ENCODE measurements around the gene ARMC2. TPM values are rescaled to one million over a fixed set of nuclear protein-coding genes. Genes with fewer than 3 reads are reported as not detected.

Gene ARMC2
- total RNA-seq, 1 donor from 2014 or later: 2.9 TPM

- Mint-ChIP-seq H3K4me3 (no peak overlapping the region), H3K36me3 (no peaks in the 10 kb centered on the region), H3K9me3 (no peaks in the 10 kb centered on the region), H3K27me3 (ENCODE audit: insufficient read depth, low read depth) (no peaks in the 10 kb centered on the region), H3K27ac (no peak overlapping the region), H3K4me1 (no peaks in the 10 kb centered on the region)
- Histone ChIP-seq H3K9me3 (ENCODE audit: low read depth) (no peaks in the 10 kb centered on the region), H4K20me1 (ENCODE audit: low read depth) (no peaks in the 10 kb centered on the region), H3K27ac (no peak overlapping the region), H3K36me3 (peaks cover under 1% of the 10 kb centered on the region), H3F3A (ENCODE audit: low read depth) (no peaks in the 10 kb centered on the region), H2AFZ (replicated peaks) (no peak overlapping the region), H3K4me3 (no peak overlapping the region), H3K4me2 (no peak overlapping the region), H3K9ac (no peak overlapping the region), H3K79me2 (ENCODE audit: low read depth) (peaks cover 11% of the 10 kb centered on the region), H3K27me3 (no peaks in the 10 kb centered on the region), H3K4me1 (no peaks in the 10 kb centered on the region)
- TF ChIP-seq CTCF (IDR thresholded peaks at IDR 0.05) (no peak), EZH2phosphoT487 (IDR thresholded peaks at IDR 0.05) (no peak), EZH2 (IDR thresholded peaks at IDR 0.05) (no peak)
- no peak for DNase-seq (ENCODE audit: low spot score)
These were observed 150.3 kb downstream of the ARMC2 start for GRCh38 chr6:108998485-108998884.

GRCh38 chr6:108999428-108999827, 151.2 kb downstream of the ARMC2 start:
- no peaks in the 10 kb centered on the region for H4K20me1 ChIP-seq (ENCODE audit: low read depth)
- Mint-ChIP-seq H3K36me3 (no peaks in the 10 kb centered on the region), H3K27me3 (ENCODE audit: insufficient read depth, low read depth) (no peaks in the 10 kb centered on the region), H3K4me3 (no peak overlapping the region), H3K27ac (no peak overlapping the region), H3K4me1 (no peaks in the 10 kb centered on the region), H3K9me3 (no peaks in the 10 kb centered on the region)
- H3K9me3 ChIP-seq (ENCODE audit: low read depth): no peaks in the 10 kb centered on the region
- no peaks in the 10 kb centered on the region for H3K36me3 ChIP-seq
- no peak overlapping the region for H3K27ac ChIP-seq
- no peak overlapping the region for H3K4me2 ChIP-seq
- no peak for DNase-seq (ENCODE audit: low spot score)
- H3K4me3 ChIP-seq: no peak overlapping the region
- no peak overlapping the region for H3K9ac ChIP-seq
- no peaks in the 10 kb centered on the region for H3K27me3 ChIP-seq
- H3K4me1 ChIP-seq: no peaks in the 10 kb centered on the region
- no peak for TF ChIP-seq EZH2phosphoT487 (IDR thresholded peaks at IDR 0.05)
- no peak for TF ChIP-seq EZH2 (IDR thresholded peaks at IDR 0.05)
- no peak for TF ChIP-seq CTCF (IDR thresholded peaks at IDR 0.05)
- no peaks in the 10 kb centered on the region for H3F3A ChIP-seq (ENCODE audit: low read depth)
- no peak overlapping the region for H2AFZ ChIP-seq (replicated peaks)
- peaks cover 20% of the 10 kb centered on the region for H3K79me2 ChIP-seq (ENCODE audit: low read depth)

- Mint-ChIP-seq H3K9me3 (no peaks in the 10 kb centered on the region), H3K4me3 (no peak overlapping the region), H3K36me3 (no peaks in the 10 kb centered on the region), H3K27ac (no peak overlapping the region), H3K27me3 (ENCODE audit: insufficient read depth, low read depth) (no peaks in the 10 kb centered on the region), H3K4me1 (no peaks in the 10 kb centered on the region)
- H3K36me3 ChIP-seq: no peaks in the 10 kb centered on the region
- no peaks in the 10 kb centered on the region for H3K9me3 ChIP-seq (ENCODE audit: low read depth)
- DNase-seq (ENCODE audit: low spot score): no peak
- H3K4me1 ChIP-seq: no peaks in the 10 kb centered on the region
- no peak overlapping the region for H3K9ac ChIP-seq
- H3K27ac ChIP-seq: no peak overlapping the region
- no peak overlapping the region for H3K4me2 ChIP-seq
- H4K20me1 ChIP-seq (ENCODE audit: low read depth): no peaks in the 10 kb centered on the region
- TF ChIP-seq EZH2 (IDR thresholded peaks at IDR 0.05) (no peak), CTCF (IDR thresholded peaks at IDR 0.05) (no peak), EZH2phosphoT487 (IDR thresholded peaks at IDR 0.05) (no peak)
- no peak overlapping the region for H3K4me3 ChIP-seq
- H2AFZ ChIP-seq (replicated peaks): no peak overlapping the region
- no peaks in the 10 kb centered on the region for H3F3A ChIP-seq (ENCODE audit: low read depth)
- peaks cover 29% of the 10 kb centered on the region for H3K79me2 ChIP-seq (ENCODE audit: low read depth)
- H3K27me3 ChIP-seq: no peaks in the 10 kb centered on the region
These were observed 152.1 kb downstream of the ARMC2 start for GRCh38 chr6:109000289-109000688.
